DOHH2 (cell line): ENCODE results near the gene PRMT2.

Source experiments
- CTCF ChIP-seq: fragments of 200-600 bp; sonication (generic); IDR thresholded peaks from one replicate; pipeline ENCODE4 v1.5.1; 2014; ENCODE audit warnings: antibody characterized with exemption, mild to moderate bottlenecking, low read depth, low read length; ENCODE audit not compliant: poor library complexity, severe bottlenecking
- EZH2phosphoT487 ChIP-seq: fragments of 200-600 bp; sonication (generic); IDR thresholded peaks from 2 replicates; pipeline ENCODE4 v1.6.1; 2017; ENCODE audit warnings: borderline replicate concordance, mild to moderate bottlenecking, antibody characterized with exemption, low read length, moderate library complexity, mixed read lengths

GRCh38 chr21:46598581-46599572, 36.6 kb upstream of the PRMT2 start:
- TF ChIP-seq CTCF (no peak), EZH2phosphoT487 (no peak)
